PC-9 (cell line): ENCODE results near the gene GPR4.

ENCODE experiments used
- CTCF ChIP-seq: fragments of 200-600 bp; sonication (generic); conservative IDR thresholded peaks from 2 replicates; pipeline ENCODE4 v1.6.1; 2017; ENCODE audit warnings: mixed run types, antibody characterized with exemption, mild to moderate bottlenecking, moderate library complexity
- EZH2 ChIP-seq: fragments of 200-600 bp; sonication (generic); IDR thresholded peaks from 2 replicates; pipeline ENCODE4 v1.8.0; 2017; ENCODE audit warnings: antibody characterized with exemption, low read depth

GRCh38 chr19:45593520-45593919, 8.5 kb downstream of the GPR4 start:
- TF ChIP-seq CTCF (no peak), EZH2 (no peak)
